Spleen (tissue), 7 donors: ENCODE results near the gene ADAMTS17.

Source experiments
- CTCF ChIP-seq, 11 experiments: fragments of 200-600 bp in 7 of 11; fragments of 450-650 bp in 4 of 11; sonication (generic) in 4 of 11; IDR thresholded peaks in 8 of 11; conservative IDR thresholded peaks in 3 of 11; 1 replicate in 7 of 11; 2 replicates in 4 of 11; pipeline versions ENCODE4 v1.4.0 to v1.8.0; 2016 to 2021; ENCODE audit warnings: antibody characterized with exemption in 11 of 11, inconsistent platforms in 4 of 11, mild to moderate bottlenecking in 1 of 11
- POLR2AphosphoS5 ChIP-seq, 3 donors: sonication (generic); formaldehyde crosslinking; IDR thresholded peaks; one replicate each; pipeline ENCODE4 v1.5.1; 2017; ENCODE audit warnings: antibody characterized with exemption in 3 of 3
- donor health status: DM: no; HTN: no; CAD: no; lungs with moderate emphysema.
- donor health status: DM: no; HTN: no; CAD: no.
- donor health status: DM: no; HTN: no; CAD: no.

- TF ChIP-seq CTCF (IDR thresholded peaks at IDR 0.05 in 8 of 11, conservative IDR thresholded peaks at IDR 0.05 in 3 of 11), result no peak
- no peak for TF ChIP-seq POLR2AphosphoS5 (IDR thresholded peaks at IDR 0.05)
These were observed 104.6 kb downstream of the ADAMTS17 start for GRCh38 chr15:100236981-100237720.
